ENCODE measurements around the gene INPP4B. TPM values are rescaled to one million over a fixed set of nuclear protein-coding genes. Genes with fewer than 3 reads are reported as not detected.

Gene INPP4B
- total and polyA plus RNA-seq, 7 donors, result 4.2 to 27.3 (median 17.2) TPM

GRCh38 chr4:142697320-142697719, 148.8 kb downstream of the INPP4B start:
- 19 to 55% methylated on average over 2 of the region's 2 CpGs for WGBS, 2 donors
- intact Hi-C loops (cut with DNase I), result no loop called here
- no peaks in the 10 kb centered on the region for H3K9me3 ChIP-seq
- no peak overlapping the region for H3K27ac ChIP-seq
- peaks cover 0 to 8% (median 0%) of the 10 kb centered on the region in 4 donors for H3K4me1 ChIP-seq
- TF ChIP-seq POLR2AphosphoS5 (IDR thresholded peaks at IDR 0.05) (no peak), EP300 (IDR thresholded peaks at IDR 0.05) (no peak), CTCF (IDR thresholded peaks at IDR 0.05) (no peak), POLR2A (IDR thresholded peaks at IDR 0.05) (no peak)
- H3K36me3 ChIP-seq, result no peaks in the 10 kb centered on the region
- no peak for DNase-seq
- no peak overlapping the region for H3K4me3 ChIP-seq
- no peaks in the 10 kb centered on the region for H3K27me3 ChIP-seq

- H3K27ac ChIP-seq, result no peak overlapping the region
- 13 to 24% methylated on average over 3 of the region's 3 CpGs for WGBS, 2 donors
- DNase-seq, result no peak
- H3K36me3 ChIP-seq, result no peaks in the 10 kb centered on the region
- intact Hi-C loops (cut with DNase I), result no loop called here
- TF ChIP-seq CTCF (IDR thresholded peaks at IDR 0.05), result no peak
- no peak for TF ChIP-seq EP300 (IDR thresholded peaks at IDR 0.05)
- TF ChIP-seq POLR2AphosphoS5 (IDR thresholded peaks at IDR 0.05), result no peak
- TF ChIP-seq POLR2A (IDR thresholded peaks at IDR 0.05), result no peak
- no peaks in the 10 kb centered on the region for H3K9me3 ChIP-seq
- peaks cover 0 to 8% (median 0%) of the 10 kb centered on the region in 4 donors for H3K4me1 ChIP-seq
- no peaks in the 10 kb centered on the region for H3K27me3 ChIP-seq
- no peak overlapping the region for H3K4me3 ChIP-seq
These were observed 149.6 kb downstream of the INPP4B start for GRCh38 chr4:142696334-142697122.

- Histone ChIP-seq H3K27ac (no peak overlapping the region), H3K27me3 (no peaks in the 10 kb centered on the region), H3K4me3 (no peak overlapping the region), H3K4me1 (no peaks in the 10 kb centered on the region), H3K9me3 (no peaks in the 10 kb centered on the region), H3K36me3 (no peaks in the 10 kb centered on the region)
- TF ChIP-seq POLR2AphosphoS5 (IDR thresholded peaks at IDR 0.05) (no peak), POLR2A (IDR thresholded peaks at IDR 0.05) (no peak), EP300 (IDR thresholded peaks at IDR 0.05) (no peak), CTCF (IDR thresholded peaks at IDR 0.05) (no peak)
- 93 to 94% methylated on average over 4 of the region's 4 CpGs for WGBS, 2 donors
- DNase-seq, result no peak
- intact Hi-C loops (cut with DNase I), result no loop called here
These were observed 155.5 kb downstream of the INPP4B start for GRCh38 chr4:142690406-142691163.

GRCh38 chr4:142687547-142688275, 158.4 kb downstream of the INPP4B start:
- Histone ChIP-seq H3K27me3 (no peaks in the 10 kb centered on the region), H3K4me3 (no peak overlapping the region), H3K9me3 (no peaks in the 10 kb centered on the region), H3K36me3 (no peaks in the 10 kb centered on the region), H3K27ac (no peak overlapping the region), H3K4me1 (peaks cover 0 to 5% (median 0%) of the 10 kb centered on the region in 4 donors)
- WGBS, 2 donors, result 96 to 98% methylated on average over 6 of the region's 6 CpGs
- intact Hi-C loops (cut with DNase I), result no loop called here
- TF ChIP-seq POLR2A (IDR thresholded peaks at IDR 0.05), result no peak
- no peak for TF ChIP-seq POLR2AphosphoS5 (IDR thresholded peaks at IDR 0.05)
- TF ChIP-seq EP300 (IDR thresholded peaks at IDR 0.05), result no peak
- no peak for DNase-seq

GRCh38 chr4:142686081-142686480, 160.0 kb downstream of the INPP4B start:
- H3K9me3 ChIP-seq, result no peaks in the 10 kb centered on the region
- TF ChIP-seq CTCF (IDR thresholded peaks at IDR 0.05), result no peak
- TF ChIP-seq POLR2AphosphoS5 (IDR thresholded peaks at IDR 0.05), result no peak
- no peak for TF ChIP-seq POLR2A (IDR thresholded peaks at IDR 0.05)
- no peak for TF ChIP-seq EP300 (IDR thresholded peaks at IDR 0.05)
- intact Hi-C loops (cut with DNase I), result no loop called here
- H3K36me3 ChIP-seq, result no peaks in the 10 kb centered on the region
- no peak overlapping the region for H3K4me3 ChIP-seq
- H3K27me3 ChIP-seq, result no peaks in the 10 kb centered on the region
- H3K27ac ChIP-seq, result no peak overlapping the region
- H3K4me1 ChIP-seq, result peaks cover 0 to 5% (median 0%) of the 10 kb centered on the region in 4 donors
- 57 to 68% methylated on average over 1 of the region's 1 CpG for WGBS, 2 donors
- DNase-seq, result no peak
